Right ventricle myocardium inferior (tissue), 1 donor: Measurements from ENCODE around the gene NFS1. TPM values are rescaled to one million over a fixed set of nuclear protein-coding genes. Genes with fewer than 3 reads are reported as not detected.
"Not testable (repeated sequence)": the region's sequence is repeated elsewhere in the genome, so short reads cannot be mapped to it uniquely, and the experiment has no call there.

Experiments used
- ATAC-seq: fragments of 200-7000 bp; cut with Tn5 transposase; one replicate; pipeline ENCODE4 v1.9.1; 2020; ENCODE audit warnings: mild to moderate bottlenecking, moderate library complexity
- DNase-seq: peaks from one replicate; pipeline ENCODE4 v3.0.0; 2021; ENCODE audit errors: missing footprints
- intact Hi-C: fragments of 100-400 bp; cut with DNase I; formaldehyde crosslinking; loops from one replicate; pipeline ENCODE4 v1.11.0; 2022
- total RNA-seq: library from RNA; stranded (reverse); fragmentation: NEBNext Ultra II Directional; extraction: Animal tissue kit (Norgen Biotek cat#: 25700); gene quantifications from one replicate; pipeline ENCODE4 v1.2.1, GENCODE V29; 2021
- donor health status: DM: no; HTN: yes; CAD: no; lungs with severe emphysema.

Gene NFS1
- total RNA-seq, 1 donor from 2014 or later, result 54.3 TPM

- ATAC-seq (no peak), DNase-seq (no peak)
- intact Hi-C loops, result loop anchor here (10.0 kb wide), 1 partner anchor 267 kb away; no protein-coding TSS in a partner anchor
Measured at GRCh38 chr20:35731469-35731788, 32.3 kb upstream of the NFS1 start.

DNA sequence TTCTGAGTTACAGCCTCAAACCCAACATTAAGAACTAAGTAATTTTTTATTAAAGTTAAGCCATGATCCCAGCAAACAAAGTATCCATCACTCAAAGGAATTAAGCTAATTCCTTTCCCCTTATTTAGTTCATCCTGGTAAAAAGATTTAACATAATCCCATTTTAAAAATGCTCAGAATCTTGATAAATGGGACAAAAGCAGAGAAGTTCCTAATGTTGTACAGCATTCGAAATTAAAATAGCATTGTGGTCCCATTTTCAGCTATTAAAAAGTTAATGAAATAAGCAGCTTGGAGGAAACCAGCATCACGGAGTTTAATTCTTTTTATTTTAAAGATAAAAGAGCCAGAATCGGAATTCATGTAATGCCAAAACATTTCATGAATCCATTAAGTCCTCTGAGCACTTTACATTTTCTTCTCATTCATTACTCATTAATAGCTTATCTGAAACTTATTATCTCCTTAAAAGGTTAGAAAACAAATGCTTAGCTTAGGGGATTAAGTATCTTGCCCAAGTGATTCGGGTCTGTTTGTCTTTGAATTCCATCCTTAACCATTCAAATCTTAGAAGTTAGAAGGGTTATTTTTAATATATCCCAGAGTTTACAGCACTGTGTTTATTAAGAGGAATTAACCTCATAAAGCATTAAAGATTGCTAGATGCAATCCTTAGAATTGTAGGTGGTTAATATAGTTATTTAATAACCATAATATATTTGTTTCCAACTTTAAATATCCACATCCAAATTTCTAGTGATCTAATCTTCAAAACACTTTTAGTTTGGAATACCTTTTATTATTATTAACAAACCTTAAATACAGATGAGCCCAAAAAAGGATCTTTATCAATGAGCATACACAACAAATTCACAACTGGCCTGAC, 31.7 kb upstream of the NFS1 start:
- no peak for DNase-seq
- no peak for ATAC-seq
- intact Hi-C loops, result loop anchor here (10.0 kb wide), 1 partner anchor 266 kb away; no protein-coding TSS in a partner anchor

- intact Hi-C loops, result loop anchor here (10.0 kb wide), 1 partner anchor 265 kb away; no protein-coding TSS in a partner anchor
Measured at GRCh38 chr20:35729836-35730582, 30.9 kb upstream of the NFS1 start.

DNA sequence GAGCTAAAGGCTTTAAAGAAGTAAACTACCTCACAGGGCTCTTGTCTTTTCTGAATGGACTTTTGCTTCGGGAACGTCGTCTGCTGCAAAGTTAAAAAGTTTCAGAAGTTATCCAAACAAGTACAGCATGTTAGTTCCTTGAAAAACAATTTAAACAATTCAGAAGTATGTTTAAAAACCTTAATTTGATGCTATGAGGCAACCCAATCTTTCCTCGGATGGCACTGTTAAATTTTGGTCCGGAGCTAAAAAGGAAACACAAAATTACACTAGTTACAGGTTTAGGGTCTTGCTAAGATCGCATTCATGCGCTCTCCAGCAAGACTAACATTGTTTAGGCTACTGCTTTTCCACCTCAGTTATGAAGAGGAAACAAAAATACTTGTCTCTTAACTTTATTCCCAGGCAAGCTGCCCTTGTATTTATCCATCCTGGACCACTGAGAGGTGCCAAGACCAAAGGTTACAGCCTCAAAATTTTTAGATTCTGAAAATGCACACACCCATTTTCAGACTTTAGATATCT, 30.2 kb upstream of the NFS1 start:
- no peak for ATAC-seq
- no peak for DNase-seq
- intact Hi-C loops, result no loop called here

More at GRCh38 chr20:35729836-35730582, 30.9 kb upstream of the NFS1 start:
- DNase-seq (no peak), ATAC-seq (no peak)

DNA sequence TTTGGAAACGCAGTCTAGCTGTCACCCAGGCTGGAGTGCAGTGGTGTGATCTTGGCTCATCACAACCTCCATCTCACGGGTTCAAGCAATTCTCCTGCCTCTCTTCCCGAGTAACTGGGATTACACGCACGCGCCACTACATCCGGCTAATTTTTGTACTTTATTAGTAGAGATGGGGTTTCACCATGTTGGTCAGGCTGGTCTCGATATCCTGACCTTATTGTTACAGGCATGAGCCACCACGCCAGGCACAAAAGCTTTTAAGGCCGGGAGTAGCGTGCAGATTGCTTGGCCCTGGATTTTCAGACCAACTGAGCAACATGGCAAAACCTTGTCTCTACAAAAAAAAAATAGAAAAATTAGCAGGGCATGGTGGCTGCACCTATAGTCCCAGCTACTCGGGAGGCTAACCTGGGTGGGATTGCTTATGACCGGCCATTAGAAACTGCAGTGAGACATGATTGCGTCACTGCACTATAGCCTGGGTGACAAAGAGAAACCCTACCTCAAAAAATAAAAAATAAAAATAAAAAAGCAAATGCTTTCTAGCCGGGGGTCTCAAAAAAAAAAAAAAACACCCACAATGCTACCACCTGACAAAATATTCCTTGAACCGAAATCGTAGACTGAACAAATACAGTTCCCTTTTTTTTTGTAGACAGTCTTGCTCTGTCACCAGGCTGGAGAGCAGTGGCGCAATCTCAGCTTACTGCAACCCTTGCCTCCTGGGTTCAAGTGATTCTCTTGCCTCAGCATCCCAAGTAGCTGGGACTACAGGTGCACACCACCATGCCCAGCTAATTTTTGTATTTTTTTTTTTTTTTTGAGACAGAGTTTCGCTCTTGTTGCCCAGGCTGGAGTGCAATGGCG, 27.9 kb upstream of the NFS1 start:
- ATAC-seq (no peak), DNase-seq (no peak)
- intact Hi-C loops, result no loop called here

GRCh38 chr20:35724321-35725230, 25.4 kb upstream of the NFS1 start:
- no peak for DNase-seq
- intact Hi-C loops, result no loop called here

GRCh38 chr20:35723652-35724320, 24.6 kb upstream of the NFS1 start:
- DNase-seq, ATAC-seq, intact Hi-C loops: not testable (repeated sequence)

More at GRCh38 chr20:35724321-35725230, 25.4 kb upstream of the NFS1 start:
- ATAC-seq, result no peak

DNA sequence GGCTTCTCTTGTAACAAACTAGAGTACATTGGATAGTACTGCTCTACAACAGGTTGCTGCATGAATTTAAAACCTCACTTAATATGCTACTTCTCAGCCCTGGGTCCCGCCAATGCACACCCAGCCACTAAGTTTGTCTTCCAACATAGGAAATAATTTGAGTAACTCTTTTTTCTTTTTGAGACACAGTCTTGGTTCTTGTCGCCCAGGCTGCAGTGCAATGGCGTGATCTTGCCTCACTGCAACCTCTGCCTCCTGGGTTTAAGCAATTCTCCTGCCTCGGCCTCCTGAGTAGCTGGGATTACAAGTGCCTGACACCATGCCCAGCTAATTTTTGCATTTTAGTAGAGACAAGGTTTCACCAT, 24.1 kb upstream of the NFS1 start:
- ATAC-seq, DNase-seq, intact Hi-C loops: not testable (repeated sequence)

DNA sequence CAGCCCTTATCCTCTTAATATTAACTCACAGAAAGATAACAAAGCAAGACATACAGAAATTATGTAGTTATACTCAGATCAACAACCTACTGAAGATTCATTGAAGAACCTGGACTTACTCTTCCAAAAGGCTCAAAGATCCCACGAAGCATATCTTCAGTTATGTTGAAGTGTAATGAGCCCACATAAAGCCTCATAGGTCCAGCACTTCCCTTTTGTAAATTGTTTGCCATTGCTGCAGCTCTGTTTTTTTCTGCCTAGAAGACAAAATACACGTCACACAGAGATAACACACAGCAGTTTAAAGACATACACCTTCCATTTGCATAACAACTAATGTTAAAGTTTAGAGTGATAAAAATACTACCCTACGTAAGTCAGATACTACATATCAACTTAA, 22.5 kb upstream of the NFS1 start:
- DNase-seq, result no peak
- no peak for ATAC-seq
- intact Hi-C loops, result no loop called here

- DNase-seq (no peak), ATAC-seq (no peak)
- intact Hi-C loops, result no loop called here
Measured at GRCh38 chr20:35721219-35721618, 22.1 kb upstream of the NFS1 start.

DNA sequence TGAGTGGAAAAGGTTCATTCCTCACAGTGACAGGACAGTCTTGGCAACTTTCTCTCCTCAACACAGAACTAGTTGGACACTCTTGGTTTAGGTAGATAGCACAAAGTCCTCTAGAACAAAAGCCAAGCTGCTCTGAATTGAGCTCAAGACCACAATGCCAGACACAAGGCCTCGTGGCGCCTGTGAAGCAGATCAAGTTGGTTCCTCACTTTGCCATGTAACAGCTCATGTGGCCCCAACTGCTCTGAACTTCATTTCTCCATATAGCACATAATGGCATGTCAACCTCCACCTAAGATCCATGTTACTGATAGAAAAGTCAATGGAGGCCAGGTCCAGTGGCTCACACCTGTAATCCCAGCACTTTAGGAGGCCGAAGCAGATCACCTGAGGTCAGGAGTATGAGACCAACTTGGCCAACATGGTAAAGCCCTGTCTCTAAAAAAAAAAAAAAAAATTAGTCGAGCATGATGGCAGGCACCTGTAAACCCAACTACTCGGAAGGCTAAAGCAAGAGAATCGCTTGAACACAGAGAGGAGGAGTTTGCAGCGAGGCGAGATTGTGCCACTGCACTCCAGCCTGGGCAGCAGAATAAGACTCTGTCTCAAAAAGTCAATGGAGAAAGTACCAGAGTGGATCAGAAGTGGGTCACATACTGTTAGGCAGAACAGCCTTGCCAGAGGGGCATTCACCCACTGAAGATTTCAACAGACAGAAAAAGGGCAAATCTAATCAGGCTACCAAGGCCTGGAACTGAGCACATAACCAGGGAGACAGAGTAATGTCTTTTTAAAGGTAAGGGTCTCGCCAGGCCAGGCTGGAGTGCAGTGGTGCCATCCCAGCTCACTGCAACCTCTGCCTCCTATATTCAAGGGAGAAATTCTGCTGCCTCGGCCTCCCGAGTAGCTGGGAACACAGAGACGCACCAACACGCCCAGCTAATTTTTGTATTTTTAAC, 21.3 kb upstream of the NFS1 start:
- ATAC-seq (no peak), DNase-seq (no peak)
- intact Hi-C loops, result no loop called here

DNA sequence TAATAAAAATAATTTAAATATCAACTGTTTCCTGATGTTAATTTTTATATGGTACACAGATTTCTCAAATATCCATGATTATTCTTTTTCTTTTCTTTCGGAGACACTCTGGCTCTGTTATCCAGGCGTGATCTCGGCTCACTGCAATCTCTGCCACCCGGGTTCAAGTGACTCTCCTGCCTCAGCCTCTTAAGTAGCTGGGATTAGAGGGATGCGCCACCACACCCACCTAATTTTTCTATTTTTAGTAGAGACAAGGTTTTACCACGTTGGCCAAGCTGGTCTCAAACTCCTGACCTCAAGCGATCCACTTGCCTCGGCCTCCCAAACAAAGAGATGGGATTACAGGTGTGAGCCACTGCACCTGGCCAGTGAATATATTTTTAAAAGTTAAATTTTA, 20.6 kb upstream of the NFS1 start:
- DNase-seq (no peak), ATAC-seq (no peak)
- intact Hi-C loops, result no loop called here

DNA sequence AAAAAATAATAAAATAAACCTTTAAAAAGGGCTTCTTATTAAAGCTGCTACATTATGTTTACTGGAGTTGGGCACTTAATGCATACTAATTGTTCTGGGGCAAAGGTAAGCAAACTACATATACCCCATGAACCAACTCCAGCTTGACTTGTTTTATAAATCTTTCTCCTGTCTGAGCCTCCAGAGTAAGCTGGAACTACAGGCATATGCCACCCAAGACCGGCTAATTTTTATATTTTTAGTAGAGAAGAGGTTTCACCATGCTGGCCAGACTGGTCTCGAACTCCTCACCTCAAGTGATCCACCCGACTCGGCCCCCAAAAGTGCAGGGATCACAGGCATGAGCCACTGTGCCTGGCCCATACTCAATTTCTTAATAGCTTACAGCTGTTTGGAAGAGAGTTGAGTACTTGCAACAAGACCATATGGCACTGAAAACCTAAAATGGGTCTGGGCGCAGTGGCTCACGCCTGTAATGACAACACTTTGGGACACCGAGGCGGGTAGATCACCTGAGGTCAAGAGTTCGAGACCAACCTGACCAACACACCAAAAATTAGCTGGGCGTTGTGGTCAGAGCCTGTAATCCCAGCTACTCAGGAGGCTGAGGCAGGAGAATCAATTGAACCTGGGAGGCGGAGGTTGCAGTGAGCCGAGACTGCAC, 20.0 kb upstream of the NFS1 start:
- ATAC-seq, result no peak
- DNase-seq, result no peak
- intact Hi-C loops, result no loop called here

- DNase-seq, intact Hi-C loops, ATAC-seq: not testable (repeated sequence)
Measured at GRCh38 chr20:35718321-35718720, 19.2 kb upstream of the NFS1 start.

DNA sequence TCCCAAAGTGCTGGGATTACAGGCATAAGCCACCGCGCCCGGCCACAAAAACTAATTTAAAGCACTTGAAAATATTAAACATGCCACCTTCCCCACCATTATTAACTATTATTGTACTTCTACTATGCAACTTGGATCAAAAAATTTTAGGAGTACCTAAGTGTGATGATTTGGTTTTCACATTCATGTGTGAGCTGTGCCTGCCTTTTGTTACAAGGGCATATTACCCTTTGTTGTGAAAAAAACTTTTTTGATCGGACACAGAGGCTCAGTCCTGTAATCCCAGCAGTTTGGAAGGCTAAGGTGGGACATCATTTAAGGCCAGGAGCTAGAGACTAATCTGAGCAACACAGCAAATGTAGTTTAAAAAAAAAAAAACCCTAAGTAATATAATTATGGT, 17.2 kb upstream of the NFS1 start:
- DNase-seq (no peak), ATAC-seq (no peak)
- intact Hi-C loops, result no loop called here

DNA sequence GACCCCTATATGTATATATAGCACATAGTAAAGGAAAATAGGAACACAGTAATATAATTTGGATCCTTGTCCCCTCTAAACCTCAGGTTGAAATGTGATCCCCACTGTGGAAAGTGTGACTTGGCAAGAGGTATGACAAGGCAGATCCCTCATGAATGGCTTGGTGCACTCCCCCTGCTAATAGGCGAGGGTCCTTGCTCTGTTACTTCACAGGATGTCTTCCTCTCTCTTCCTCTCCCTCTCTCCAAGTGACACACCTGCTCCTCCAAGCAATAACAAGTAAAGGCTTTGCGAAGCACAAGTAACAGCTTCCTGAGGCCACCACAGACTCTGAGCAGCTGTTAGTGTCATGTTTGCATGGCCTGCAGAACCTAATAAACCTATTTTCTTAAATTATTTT, 16.5 kb upstream of the NFS1 start:
- intact Hi-C loops, result no loop called here
- DNase-seq, result no peak
- ATAC-seq, result no peak
